Glomerular visceral epithelial cell (primary cell): ENCODE measurements around the gene TIMP3.

Experiments used
- DNase-seq: peaks from one replicate; pipeline ENCODE4 v3.0.0-alpha.2; 2016; ENCODE audit errors: extremely low spot score

Gene TIMP3

DNA sequence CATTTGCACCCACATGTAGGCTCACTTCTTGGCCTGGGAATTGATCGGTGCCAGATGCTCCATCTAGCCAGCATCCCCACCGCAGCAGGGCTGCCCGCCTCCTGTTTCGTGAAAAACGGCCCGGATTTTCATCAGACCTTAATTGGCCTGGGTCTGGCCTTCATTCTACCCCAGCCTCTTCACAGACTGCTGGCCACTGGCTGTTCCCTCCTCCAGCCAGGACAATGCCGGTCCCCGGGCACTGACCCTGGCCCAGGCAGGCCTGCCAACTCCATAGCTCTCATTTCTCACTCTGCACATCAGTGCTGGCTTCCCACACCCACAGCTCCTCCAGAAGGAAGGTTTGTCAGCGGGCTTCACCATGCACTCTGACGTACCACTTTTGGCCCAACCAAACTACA lies 27.9 kb downstream of the TIMP3 start:
- DNase-seq: no peak

DNA sequence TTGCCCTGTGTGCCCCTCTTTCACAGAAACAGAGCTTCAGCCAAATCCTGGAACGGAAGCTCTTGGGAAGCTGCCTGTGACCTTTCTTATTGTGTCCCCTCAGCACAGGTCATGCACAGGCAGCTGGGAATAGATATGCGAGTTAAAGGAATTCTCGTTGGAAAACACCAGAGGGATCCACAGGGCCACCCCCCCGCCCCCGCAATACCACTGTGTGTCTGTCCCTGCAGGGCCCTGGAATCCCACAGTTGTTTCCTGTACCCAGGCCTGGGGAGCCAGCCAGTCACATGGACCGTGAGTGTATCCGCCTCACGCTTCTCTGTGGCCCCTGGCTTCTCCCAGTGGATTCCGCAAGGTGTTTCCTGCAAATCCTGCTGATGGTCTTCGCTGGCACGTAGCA lies 29.0 kb downstream of the TIMP3 start:
- no peak for DNase-seq

DNA sequence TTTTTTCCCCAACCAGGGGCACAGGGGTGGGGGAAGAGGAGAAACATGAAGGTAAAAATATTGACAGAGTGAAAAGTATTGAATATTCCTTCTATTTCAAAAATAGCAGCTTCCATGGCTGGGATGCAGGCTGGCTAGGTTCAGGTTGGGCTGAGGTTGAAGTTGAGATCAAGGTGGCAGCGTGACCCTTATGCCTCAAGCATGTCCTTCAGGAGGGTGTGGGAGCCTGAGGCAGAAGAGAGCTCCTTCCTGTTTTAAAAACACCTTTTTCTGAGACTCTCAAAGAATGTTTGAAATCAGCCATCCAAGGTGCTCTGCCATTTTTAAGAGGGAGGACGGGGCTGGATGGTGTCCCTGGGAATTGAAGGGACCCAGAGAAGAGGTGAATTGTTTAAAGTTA lies 29.5 kb downstream of the TIMP3 start:
- no peak for DNase-seq

DNA sequence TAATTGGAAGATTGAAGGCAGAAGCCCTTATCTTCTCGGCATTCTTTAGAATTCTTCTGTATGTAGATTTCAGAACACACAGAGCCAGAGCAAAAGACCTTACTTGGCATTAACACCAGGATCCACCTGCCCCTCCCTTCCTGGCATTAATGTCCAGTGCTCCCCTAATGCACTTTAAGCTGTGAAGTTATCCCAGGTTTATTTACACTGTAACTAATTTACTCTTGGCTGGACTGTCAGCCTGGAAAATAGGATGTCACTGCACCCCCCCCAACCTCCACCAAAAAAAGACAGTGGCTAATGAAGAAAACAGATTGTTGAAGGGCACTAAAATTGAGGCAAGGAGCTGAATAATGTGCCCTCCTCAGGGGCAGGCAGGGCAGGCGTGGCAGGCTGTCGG lies 30.1 kb downstream of the TIMP3 start:
- no peak for DNase-seq

DNA sequence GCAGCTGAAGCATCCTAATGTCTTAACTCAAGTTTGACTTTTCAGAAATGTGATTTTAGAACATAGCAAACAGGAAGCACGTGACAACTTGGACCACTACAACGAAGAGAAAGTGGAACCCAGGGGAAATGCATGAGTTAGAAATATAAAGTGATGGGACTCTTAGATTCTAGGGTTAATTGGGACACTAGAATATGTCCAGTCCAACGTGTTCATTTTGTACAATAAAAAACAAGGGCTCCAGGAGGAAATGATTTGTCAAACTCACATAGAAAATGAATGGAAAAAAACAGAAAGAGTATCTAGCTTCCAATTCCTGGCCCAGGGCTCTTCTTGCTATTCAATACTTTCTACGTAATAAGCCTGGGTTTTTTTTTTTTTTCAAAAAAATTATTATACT lies 30.7 kb downstream of the TIMP3 start:
- DNase-seq: no peak

DNA sequence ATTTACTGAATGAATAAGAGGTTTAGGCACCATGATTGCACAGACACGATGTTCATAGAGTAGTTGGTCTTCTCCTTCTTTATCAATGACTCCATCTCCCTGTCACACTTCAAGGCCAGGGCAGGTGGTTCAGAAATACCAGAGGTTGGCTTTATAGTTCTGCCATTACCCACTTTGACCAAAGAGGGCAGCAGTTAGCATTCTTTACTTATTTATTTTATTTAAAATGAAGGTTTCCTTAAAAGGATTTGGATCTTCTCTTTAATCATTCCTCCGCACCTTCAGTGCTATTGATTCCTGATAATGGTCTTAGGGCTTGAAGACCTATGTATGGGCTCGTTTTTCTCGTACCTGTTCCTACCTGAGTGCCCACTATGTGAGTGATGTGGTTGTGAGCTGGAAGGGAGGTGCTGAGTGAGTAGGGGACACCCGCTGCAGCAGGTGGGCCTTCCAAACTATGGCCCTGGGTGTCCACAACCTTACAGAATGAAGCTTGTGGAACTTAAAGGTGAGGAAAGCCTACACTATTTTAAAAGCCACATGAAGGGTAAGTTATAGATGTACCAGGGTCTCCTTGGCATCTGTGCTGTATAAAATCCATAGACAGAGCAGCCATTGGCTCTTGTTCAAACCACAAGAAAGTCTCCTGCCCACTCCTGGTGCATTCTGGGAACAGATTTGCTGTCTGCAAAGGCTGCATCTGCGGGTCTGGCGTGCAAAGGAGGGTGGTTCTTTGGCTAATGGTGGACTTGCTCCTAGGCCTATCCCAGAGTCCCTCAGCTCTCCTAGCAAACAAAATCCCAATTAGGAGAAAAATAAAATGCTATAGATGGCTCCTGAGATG lies 35.0 kb downstream of the TIMP3 start:
- no peak for DNase-seq

DNA sequence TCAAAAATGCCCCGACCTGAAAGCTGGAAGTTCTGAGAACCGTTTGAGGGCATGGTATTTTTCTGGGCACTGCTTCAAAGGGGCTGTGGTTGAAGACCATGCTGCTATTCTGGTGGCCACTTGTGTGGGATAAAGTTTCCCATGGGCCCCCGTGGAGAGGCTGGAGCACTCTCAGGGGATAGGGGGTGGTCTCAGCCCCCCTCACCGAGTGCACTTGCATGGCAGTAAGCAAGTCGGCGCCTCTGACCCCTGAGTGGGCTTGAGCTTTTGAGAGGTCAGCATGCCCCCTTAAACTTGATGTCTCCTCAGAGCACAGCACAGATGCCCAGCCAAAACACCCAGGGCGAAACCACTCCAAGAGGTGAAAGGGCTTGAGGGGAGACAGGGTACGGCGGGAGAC lies 35.6 kb downstream of the TIMP3 start:
- DNase-seq: no peak

DNA sequence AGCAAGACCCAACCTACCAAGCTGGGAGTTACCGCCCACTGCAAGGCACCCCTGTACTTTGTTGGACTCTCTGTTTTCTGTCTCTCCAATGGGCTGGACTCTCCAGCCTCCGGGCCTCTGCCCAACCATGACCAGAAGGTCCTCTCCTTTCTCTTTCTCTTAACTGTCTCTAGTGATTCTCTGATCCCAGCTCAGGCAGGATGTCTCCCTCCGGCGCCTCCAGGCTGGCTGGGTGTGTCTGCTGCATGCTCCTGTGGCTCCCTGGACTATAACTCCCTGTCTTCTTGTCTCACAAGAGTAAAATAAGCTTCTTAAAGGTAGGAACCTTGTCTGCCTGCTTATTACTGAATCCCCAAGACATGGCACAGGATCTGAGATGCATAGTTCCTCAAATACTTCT lies 36.3 kb downstream of the TIMP3 start:
- no peak for DNase-seq

DNA sequence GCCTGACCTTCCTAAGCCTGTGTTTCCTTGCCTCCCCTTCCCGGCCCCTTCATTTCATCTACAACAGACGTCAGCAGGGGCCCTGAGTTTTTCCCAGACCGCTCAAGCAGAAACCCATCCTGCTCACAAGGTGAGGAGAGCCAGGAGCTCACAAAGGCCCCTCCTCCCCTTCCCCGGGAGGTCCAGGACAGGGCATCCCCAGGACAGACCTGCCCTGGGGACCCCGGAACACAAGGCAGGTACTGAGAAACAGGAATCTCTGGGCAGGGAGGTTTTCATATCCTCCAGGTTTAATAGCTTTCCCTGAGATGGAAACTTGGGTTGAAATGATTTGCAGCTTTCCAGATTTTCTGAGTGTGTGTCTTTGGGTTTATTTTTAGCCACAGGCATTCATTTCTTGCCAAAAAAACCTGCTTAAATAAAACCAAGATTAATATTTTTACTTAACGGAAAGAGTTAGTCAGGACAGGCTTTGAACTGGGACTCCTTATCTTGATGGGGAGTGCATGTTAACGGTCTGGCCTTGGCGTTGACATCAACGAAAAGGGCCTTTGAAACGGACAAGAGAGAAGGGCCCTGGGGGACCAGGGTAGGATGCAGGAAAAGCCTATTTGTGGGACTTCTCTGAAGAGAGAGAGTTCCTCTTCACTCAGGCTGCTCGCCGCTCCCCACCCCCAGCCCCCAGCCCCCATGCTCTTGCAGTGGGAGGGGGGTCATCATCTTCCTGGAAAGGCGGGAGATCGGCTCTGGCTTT lies 38.5 kb downstream of the TIMP3 start:
- no peak for DNase-seq

DNA sequence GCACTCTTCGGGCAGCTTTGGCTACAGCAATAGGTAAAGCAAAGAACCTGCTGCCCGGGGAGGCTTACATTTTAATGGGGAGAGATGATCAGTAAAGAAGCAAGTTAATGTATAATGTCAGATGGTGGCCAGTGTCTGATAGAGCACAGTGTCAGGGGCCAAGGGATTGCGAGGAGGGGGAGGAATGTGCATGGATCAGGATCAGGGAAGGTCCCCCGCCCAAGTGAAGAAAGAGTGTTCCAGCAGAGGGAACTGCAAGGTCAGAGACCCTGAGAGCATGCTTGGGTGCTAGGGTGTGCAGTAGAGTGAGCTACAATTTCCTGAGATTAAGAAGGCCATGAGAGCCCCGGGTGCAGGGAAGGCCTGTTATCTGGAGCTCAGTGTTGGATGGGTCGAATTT lies 39.7 kb downstream of the TIMP3 start:
- no peak for DNase-seq

DNA sequence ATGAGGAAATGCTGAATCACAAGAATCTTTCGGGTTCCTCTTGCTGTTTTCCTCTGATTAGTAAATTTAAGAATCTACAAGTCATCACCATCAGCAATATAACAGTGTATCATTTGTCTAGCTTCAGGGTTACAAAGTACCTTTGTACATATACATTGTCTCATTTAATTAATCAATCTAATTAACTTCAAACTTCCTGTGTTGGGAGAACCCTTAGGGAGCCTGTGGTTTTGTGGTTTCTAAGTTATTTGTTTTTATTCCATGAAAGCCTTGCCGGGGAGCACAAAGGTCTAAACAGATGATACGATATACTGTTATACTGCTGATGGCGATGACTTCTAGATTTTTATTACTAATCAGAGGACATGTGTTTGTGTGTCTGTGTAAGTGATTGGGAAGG lies 41.0 kb downstream of the TIMP3 start:
- DNase-seq: no peak

DNA sequence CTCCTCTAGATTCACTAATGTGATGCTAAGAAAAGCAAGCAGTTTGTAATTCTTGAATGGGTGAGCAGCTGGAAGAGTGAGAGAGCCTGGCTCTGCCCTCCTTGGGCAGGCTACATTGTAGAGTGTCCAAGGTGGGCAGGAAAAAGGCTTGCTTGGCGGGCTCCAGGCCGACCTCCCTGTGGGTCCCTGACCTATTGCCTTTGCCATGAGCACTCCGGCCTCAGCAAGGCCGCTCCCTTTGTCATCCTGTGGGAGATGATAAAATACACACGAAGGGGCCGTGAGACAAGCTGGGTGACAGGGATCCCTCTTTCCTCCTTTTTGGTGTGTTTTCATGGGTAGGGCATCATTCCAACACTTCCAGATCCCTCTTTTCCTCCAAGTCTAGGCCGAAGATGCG lies 41.8 kb downstream of the TIMP3 start:
- no peak for DNase-seq

DNA sequence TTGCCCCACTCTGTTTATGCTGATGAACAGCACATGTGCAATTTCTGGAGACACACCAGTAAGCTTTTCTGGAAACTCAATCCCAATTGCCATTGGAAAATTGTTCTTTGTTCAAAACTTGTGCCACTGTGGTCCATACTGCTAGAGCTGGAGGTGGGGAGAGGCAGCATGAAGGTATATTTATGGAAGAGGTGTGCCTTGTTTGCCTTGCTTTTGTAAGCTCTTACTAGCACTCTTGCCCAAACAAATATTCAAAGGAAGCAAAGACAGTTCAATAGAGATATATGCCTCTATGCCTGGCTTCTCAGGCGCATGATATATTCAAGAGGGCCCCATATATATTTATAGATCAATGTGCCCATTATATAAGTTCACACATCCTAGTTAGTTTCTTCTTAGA lies 42.7 kb downstream of the TIMP3 start:
- DNase-seq: no peak

DNA sequence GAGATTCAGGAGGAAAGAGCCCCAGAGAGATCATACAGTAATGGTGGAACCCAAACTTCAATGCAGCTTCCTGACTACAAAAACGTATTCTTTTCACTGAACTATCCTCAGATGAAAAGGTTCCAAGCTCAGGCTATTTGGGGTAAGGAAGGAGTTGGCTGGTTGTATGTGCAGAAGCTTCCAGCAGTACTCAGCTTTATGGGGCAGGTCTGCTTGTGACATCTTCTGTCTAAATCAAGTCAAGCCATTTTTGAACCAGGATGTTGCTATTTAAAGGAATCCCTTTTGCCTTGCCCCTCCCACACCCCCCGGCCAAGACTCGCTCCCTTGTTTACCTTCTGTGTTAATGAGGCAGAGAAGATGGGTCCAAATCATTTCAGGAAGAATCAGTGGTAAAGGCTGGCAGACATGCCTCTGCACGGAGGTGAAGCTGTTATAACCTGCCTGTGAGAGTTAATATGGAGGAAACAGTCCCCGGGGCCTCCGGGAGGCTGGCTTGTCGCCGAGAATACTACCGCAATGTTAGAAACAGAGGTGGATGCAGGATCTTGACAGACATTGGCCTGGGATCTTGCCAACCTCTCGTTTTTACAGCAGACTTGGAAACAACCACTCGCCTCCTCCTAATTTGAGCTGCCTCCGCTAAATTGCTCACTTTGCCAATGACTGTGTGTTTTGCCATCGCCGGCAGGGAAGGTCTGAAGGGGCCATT lies 45.4 kb downstream of the TIMP3 start:
- DNase-seq: no peak

DNA sequence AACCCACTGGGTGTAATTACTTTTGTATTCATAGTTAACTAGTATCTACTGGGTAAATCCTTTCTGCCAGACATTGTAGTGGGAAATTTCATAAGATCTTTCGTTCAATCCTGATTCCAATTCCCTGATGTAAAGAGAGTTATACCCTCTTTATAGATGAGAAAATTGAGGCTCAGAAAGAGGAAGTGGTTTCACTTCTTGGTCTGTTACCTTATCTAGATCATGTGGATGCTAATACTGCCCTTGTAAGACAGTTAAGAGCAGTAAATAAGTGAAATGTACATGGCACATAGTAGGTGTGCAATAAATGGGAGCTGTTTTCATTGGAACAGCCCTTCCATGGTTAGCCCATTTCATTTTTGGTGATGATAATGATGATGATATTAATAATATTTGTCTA lies 46.7 kb downstream of the TIMP3 start:
- no peak for DNase-seq

DNA sequence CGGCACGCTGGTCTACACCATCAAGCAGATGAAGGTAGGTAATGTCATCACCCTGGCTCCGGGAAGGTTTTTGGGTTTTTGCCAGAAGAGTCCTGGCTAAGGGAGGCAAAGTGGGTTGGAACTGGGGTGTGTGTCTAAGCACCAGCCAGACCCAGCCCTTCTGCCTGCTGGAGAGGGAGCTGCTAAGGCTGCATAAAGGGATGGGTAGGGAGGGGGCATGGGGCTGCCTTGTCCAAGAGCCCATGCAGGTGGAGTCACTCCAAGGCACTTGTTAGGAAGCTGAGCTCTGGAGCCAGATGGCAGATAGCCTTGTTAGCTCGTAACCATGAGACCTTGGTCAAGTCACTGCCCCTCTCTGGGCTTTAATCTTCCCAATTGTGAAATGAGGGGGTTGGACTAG lies 48.0 kb downstream of the TIMP3 start:
- DNase-seq: no peak

DNA sequence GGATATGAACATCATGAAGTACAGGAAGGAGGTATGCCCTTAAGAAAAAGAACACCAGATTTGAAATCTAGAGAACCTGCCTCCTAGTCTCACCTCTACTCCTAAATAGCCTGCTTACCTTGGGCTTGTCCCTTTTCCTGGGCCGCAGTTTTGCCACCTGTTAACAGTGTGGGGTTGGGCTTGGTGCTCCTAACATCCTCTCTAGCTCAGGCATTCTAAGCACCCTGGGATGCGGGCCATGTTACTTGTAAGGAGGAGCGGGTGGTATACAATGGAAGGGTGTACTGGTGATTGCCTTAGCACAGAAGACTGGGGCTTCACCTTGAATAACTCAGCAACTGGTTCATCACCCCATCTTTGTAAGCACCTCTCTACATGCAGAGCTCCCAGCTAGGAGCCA lies 48.7 kb downstream of the TIMP3 start:
- DNase-seq: no peak

DNA sequence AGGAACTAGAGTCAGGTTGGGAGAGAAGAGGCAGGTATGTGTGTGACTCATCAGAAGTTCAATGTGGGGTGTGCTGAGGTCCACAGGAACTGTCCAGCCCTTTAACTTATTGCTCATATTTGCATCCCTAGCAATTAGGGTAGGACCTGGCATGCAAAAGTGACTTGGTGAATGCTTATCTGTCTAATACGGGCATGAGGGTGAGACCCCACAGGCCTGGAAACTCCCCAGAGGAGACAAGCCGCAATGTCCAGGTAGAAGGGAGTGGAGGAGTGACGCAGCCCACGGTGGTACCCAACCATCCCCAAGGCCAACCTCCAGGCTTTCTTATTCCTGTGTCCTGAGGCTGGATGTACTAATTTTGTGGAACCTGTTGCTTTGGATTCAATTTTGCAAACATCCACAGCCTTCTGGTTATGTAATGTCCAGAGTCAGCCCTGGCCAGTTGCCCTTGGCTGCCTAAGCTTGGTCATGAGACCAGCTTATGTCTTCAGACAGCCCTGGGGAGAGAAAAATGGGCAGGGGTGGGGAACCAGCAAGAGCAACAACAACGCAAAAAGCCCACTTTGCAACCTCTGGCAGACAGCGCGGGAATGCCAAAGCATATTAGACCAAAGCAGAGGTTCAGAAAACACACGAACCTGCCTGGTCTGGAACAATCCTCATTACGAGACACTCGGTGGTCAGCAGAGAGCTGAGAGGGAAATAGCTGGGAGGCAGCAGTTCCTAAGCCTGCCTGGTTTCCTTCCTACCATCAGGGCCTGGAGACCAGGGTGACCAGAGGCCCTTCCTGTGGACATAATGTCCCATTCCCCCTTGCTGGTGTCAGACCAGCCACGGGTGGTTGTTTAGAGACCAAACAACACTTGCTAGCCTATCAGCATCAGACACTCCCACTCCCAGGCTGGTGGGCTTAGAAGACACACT lies 49.3 kb downstream of the TIMP3 start:
- DNase-seq: no peak

DNA sequence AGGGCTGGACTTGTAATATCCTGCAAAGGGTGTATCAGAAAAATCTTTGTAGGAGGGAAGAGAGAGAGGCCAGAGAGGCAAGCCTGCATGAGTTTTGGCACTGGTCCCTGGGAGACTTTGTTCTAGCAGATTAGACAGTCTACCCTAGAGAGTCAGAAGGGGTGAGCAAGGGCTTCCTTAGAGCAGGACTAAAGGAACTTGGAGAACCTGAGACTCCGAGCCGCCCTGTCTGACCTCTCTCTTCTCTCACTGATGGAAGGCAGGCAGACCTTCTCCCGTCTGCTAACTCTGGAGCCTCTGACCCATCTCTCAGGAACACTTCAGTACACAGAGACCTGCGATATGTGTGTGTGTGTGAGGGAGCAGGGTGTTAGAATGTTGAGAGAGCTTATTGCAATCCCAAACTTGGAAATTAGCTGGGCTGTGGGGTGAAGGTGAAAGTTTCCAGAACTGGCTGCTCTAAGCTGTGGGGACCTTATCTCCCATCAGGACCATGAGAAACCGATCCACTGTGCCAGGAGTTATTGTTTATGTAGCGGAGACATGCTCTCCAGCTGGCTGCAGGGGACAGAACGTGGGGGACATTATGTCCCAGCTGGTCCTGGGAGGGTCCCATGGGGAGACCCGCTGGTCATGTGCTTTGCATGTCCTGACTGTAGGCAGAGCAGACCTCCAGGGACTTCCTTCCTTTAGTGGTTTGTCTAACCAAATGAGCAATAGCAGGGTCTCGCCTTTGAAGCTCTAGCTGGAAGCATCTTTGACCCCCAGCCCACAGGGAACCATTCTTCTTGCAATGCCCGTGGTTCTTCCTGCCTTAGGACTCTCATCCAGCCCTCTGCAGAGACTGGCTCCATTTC lies 51.1 kb downstream of the TIMP3 start:
- no peak for DNase-seq

DNA sequence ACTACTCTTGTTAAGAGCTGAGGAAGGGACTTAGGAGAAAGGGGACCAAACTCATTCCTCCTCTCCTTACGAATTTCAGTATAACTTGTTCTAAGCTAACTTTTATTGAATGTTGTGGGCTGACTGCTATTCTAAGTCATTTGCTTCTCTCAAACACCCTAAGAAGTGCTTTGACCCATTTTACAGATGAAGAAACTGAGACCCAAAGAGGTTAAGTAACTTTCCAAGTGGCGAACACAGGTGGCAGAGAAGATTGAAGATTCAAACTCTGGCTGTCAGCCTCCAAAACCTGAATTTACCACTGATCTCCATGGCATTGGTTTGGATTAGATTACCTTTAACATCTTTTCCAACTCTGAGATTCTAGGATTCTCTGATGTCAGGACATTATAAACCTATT lies 52.2 kb downstream of the TIMP3 start:
- no peak for DNase-seq

DNA sequence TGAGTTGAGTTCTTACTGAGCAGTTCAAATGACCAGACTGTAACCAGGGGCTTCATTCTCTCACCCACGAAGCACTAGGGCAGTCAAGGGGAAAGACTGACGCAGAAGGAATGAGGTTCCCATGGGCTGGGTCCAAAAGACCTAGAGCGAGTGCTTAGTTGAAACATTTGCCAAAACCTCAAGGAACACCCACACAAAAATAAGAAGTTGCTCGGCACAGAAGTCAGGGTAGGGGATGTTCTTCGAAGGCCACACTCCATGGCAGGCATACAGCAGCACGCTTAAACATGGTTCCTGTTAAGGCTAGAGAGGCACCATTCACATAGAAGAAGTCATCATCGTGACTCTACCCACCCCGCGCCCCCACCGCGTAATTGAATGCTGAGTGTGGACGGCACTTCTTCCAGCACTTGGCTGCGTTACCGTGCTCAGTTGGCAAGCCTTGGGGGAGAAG lies 52.9 kb downstream of the TIMP3 start:
- no peak for DNase-seq
